GM13976 (cell line): ENCODE data around the gene KMT5B.

Source experiments
- DNase-seq: peaks from one replicate; pipeline ENCODE4 v3.0.0; 2012; ENCODE audit warnings: low spot score
- CTCF ChIP-seq: IDR thresholded peaks from 2 replicates; pipeline ENCODE4 v1.5.1; 2012; ENCODE audit warnings: borderline replicate concordance, mild to moderate bottlenecking; ENCODE audit not compliant: insufficient read depth; ENCODE audit errors: extremely low read depth, missing control alignments, control extremely low read depth
- in situ Hi-C: fragments of 300-500 bp; cut with MboI; formaldehyde crosslinking; loops from one replicate; pipeline ENCODE4 v1.12.0; 2022; ENCODE audit warnings: low sequenced_read_pairs, mixed read lengths, inconsistent platforms; ENCODE audit not compliant: unreplicated experiment

Gene KMT5B

GRCh38 chr11:68116974-68117373 lies 96.1 kb downstream of the KMT5B start:
- no peak for TF ChIP-seq CTCF
- in situ Hi-C loops, result no loop called here
- DNase-seq, result no peak

- no peak for DNase-seq
- in situ Hi-C loops, result no loop called here
- TF ChIP-seq CTCF, result no peak
Measured at GRCh38 chr11:68116126-68116525, 97.0 kb downstream of the KMT5B start.

GRCh38 chr11:68115285-68115684 lies 97.8 kb downstream of the KMT5B start:
- DNase-seq, result no peak
- in situ Hi-C loops, result no loop called here
- no peak for TF ChIP-seq CTCF

- in situ Hi-C loops, result no loop called here
- TF ChIP-seq CTCF, result no peak
- DNase-seq, result no peak
Measured at GRCh38 chr11:68113986-68114385, 99.1 kb downstream of the KMT5B start.

DNA sequence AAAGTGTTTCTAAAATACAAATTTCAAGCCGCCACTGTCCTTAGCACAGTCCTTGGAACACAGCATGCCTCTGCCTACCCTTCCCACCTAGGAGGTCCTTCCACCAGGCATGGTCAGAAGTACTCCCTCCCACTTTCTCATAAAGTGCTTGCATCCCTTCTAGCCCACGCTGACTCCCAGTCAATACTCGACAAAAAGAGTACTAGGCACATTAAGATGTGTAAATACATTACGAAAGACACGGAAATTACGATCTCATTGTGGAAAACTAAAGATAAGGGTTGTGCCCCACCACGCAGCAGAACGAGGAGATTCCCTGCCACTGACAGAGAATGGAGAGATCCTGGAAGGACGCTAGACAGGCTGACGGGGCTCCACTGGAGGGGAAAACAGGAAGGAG lies 105.4 kb downstream of the KMT5B start:
- DNase-seq, result no peak
- no peak for TF ChIP-seq CTCF
- in situ Hi-C loops, result no loop called here

- in situ Hi-C loops, result no loop called here
- no peak for DNase-seq
- TF ChIP-seq CTCF, result no peak
Measured at GRCh38 chr11:68106165-68106940, 106.7 kb downstream of the KMT5B start.
